Measurements from ENCODE around the gene MAPK11. TPM values are rescaled to one million over a fixed set of nuclear protein-coding genes. Genes with fewer than 3 reads are reported as not detected.

Gene MAPK11
- total RNA-seq, 1 donor from 2014 or later = 11.9 TPM

DNA sequence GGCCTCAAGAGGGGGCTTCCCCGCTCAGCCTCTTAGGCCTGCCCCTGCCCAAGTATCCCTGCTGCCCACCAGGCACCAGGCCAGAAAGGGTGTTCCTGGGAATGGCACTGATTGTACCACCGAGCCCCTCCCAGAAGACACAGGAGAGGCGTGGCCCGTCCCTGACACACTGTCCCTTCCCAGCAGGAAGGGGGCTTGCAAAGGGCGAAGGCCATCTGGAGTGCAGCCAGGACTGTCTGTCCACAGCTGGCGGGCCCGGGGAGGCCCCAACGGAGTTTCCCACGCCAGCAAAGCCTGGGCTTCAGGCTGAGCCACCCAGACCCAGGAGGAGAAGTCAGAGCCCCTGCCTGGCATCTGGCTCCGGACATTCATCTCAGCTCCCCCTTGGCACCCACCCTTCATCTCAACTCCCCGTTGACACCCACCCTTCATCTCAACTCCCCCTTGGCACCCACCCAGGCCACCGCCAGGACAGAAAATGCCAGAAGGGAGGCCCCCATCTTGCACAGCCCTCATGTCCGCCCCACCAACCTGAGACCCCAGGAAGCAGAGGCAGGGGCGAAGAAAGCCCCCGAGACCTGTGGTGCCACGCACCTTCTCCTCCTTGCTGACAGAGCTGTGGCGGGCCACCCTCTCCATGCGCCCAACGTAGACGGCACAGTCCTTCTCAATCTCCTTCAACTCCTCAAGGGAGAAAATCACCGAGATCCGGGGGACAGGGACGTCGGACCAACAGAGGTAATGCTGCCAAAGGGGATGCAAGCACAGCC lies 44.8 kb downstream of the MAPK11 start:
- TF ChIP-seq, protein P1, sequence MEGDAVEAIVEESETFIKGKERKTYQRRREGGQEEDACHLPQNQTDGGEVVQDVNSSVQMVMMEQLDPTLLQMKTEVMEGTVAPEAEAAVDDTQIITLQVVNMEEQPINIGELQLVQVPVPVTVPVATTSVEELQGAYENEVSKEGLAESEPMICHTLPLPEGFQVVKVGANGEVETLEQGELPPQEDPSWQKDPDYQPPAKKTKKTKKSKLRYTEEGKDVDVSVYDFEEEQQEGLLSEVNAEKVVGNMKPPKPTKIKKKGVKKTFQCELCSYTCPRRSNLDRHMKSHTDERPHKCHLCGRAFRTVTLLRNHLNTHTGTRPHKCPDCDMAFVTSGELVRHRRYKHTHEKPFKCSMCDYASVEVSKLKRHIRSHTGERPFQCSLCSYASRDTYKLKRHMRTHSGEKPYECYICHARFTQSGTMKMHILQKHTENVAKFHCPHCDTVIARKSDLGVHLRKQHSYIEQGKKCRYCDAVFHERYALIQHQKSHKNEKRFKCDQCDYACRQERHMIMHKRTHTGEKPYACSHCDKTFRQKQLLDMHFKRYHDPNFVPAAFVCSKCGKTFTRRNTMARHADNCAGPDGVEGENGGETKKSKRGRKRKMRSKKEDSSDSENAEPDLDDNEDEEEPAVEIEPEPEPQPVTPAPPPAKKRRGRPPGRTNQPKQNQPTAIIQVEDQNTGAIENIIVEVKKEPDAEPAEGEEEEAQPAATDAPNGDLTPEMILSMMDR (IDR thresholded peaks at IDR 0.05; ENCODE audit: insufficient read depth, low read length, poor library complexity, severe bottlenecking) = no peak
- no peaks in the 10 kb centered on the region for H3K27me3 ChIP-seq (ENCODE audit: control insufficient read depth, insufficient read depth, low read length)
- DNase-seq (ENCODE audit: low read depth) = no peak
- H3K4me3 ChIP-seq (ENCODE audit: low read depth, low read length) = no peak overlapping the region
- no peaks in the 10 kb centered on the region for H3K36me3 ChIP-seq (ENCODE audit: control insufficient read depth, insufficient read depth, low read length)

DNA sequence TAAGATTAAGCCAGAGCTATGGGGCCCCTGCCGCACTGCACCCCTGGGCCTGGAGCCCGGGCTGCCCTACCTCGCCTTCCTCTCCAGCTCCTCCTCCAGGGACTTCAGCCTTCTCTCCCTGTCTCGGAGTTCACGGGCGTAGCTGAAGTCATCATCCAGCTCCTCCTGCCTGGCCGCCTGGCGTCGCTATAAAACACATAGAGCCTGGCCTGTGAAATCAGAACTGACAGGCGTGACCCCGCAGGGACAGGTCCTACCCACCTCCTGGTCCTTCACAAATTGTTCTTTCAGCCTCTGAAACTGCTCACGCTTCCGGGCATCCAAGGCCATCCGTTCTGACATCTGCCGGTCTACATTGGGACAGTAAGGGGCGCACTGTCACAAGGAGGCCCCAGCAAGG lies 46.1 kb downstream of the MAPK11 start:
- no peak overlapping the region for H3K4me3 ChIP-seq (ENCODE audit: low read depth, low read length)
- no peaks in the 10 kb centered on the region for H3K36me3 ChIP-seq (ENCODE audit: control insufficient read depth, insufficient read depth, low read length)
- no peaks in the 10 kb centered on the region for H3K27me3 ChIP-seq (ENCODE audit: control insufficient read depth, insufficient read depth, low read length)
- TF ChIP-seq, protein P1 (IDR thresholded peaks at IDR 0.05; ENCODE audit: insufficient read depth, low read length, poor library complexity, severe bottlenecking) = no peak
- no peak for DNase-seq (ENCODE audit: low read depth)

DNA sequence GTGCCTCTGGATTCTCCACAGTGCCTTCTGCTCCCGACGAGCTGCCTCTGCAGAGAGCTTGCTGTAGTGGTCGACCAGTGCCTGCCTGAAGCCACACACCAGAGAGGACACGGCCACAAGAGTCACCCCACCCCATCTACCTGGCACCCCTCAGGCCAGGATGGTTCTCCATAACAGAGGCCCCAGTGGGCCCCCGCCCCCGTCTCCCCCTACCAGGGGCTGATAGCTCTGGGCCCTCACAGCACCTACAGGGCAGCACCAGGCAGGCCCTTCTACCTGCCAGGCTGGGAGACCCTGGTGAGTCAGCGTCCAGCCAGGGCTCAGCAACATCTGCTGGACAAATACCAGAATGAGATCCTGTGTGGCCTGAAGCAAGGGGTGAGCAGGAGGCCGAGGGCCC lies 47.7 kb downstream of the MAPK11 start:
- TF ChIP-seq, protein P1 (IDR thresholded peaks at IDR 0.05; ENCODE audit: insufficient read depth, low read length, poor library complexity, severe bottlenecking) = no peak
- Histone ChIP-seq H3K36me3 (ENCODE audit: control insufficient read depth, insufficient read depth, low read length) (peaks cover 1% of the 10 kb centered on the region), H3K4me3 (ENCODE audit: low read depth, low read length) (no peak overlapping the region), H3K27me3 (ENCODE audit: control insufficient read depth, insufficient read depth, low read length) (no peaks in the 10 kb centered on the region)
- no peak for DNase-seq (ENCODE audit: low read depth)

DNA sequence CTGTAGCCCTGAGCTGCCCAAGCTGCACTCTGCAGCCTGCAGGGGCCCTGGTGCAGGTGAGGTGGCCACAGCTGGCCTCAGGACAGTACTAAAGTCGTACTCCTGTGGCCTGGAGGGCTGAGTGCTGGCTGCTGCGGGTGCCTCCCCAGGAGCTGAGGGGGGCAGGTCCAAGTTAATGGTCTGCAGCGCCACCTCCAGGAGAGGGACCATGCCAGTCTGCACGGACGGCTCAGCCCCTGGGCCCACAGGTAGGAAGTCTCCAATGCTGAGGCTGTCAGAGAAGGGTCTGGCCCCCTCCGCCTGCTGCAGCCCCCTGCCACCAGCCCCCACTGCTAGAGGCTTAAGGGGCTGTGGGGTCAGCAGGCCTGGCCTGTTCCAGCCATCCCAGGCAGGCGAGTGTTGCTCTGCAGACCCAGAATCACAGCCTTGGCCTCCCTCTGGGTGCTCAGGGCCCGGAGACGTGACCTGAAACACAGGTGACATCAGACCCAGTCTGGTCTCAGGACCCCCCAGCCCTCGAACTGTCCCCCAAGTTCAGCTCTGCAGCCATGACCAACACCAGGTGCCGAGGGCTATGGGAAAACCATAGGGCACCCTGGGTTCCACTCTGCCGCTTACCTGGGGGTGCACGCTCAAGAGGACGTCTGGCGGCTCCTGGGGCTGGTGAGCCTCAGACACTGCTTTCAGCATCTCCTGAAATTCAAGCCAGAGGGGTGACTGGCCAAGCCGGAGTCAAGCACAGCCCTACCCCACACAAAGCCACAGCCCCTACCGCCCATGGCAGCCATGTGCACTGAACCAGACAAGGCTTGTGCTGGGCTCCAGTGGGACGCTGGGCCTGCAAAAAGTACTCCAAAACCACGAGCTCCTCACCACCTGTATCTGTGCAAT lies 48.5 kb downstream of the MAPK11 start:
- TF ChIP-seq, protein P1 (IDR thresholded peaks at IDR 0.05; ENCODE audit: insufficient read depth, low read length, poor library complexity, severe bottlenecking) = no peak
- H3K36me3 ChIP-seq (ENCODE audit: control insufficient read depth, insufficient read depth, low read length) = peaks cover 2% of the 10 kb centered on the region
- DNase-seq (ENCODE audit: low read depth) = no peak

DNA sequence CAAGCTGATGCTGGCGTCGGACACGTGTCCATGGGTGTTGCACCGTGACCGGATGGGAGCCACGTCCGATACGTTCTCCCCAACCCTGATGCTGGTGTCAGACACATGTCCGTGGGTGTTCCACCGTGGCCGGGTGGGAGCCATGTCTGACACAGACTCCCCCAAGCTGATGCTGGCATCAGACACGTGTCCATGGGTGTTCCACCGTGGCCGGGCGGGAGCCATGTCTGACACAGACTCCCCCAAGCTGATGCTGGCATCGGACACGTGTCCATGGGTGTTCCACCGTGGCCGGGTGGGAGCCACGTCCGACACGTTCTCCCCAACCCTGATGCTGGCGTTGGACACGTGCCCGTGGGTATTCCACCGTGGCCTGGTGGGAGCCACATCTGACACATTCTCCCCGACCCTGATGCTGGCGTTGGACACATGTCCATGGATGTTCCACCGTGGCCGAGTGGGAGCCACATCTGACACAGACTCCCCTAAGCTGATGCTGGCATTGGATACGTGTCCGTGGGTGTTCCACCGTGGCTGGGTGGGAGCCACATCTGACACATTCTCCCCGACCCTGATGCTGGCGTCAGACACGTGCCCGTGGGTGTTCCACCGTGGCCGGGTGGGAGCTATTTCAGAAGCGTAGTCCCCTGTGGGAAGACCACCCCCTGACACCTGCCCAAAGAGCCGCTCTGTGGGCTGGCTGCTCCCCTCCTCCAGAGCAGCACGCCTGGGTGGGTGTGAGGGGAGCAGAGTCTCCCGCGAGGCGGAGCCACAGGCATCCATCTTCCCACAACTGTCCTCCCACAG lies 49.4 kb downstream of the MAPK11 start:
- peaks cover 2% of the 10 kb centered on the region for H3K36me3 ChIP-seq (ENCODE audit: control insufficient read depth, insufficient read depth, low read length)
- no peak for DNase-seq (ENCODE audit: low read depth)
- H3K4me3 ChIP-seq (ENCODE audit: low read depth, low read length) = no peak overlapping the region
- TF ChIP-seq, protein P1 (IDR thresholded peaks at IDR 0.05; ENCODE audit: insufficient read depth, low read length, poor library complexity, severe bottlenecking) = no peak
- H3K27me3 ChIP-seq (ENCODE audit: control insufficient read depth, insufficient read depth, low read length) = no peaks in the 10 kb centered on the region

More for the DNA sequence above, 48.5 kb downstream of the MAPK11 start:
- no peaks in the 10 kb centered on the region for H3K27me3 ChIP-seq (ENCODE audit: control insufficient read depth, insufficient read depth, low read length)
- H3K4me3 ChIP-seq (ENCODE audit: low read depth, low read length) = no peak overlapping the region
